GM19328 (cell line): ENCODE results near the gene UNC5A.
"Not testable (repeated sequence)": the region's sequence is repeated elsewhere in the genome, so short reads cannot be mapped to it uniquely, and the experiment has no call there.

ENCODE experiments used
- ATAC-seq: cut with Tn5 transposase; IDR thresholded peaks from one replicate; pipeline ENCODE4 v1.9.1; 2021; ENCODE audit warnings: mild to moderate bottlenecking, moderate library complexity; ENCODE audit not compliant: unreplicated experiment

Gene UNC5A

GRCh38 chr5:176861276-176861675, 50.9 kb downstream of the UNC5A start:
- no peak for ATAC-seq

- no peak for ATAC-seq
Observed at GRCh38 chr5:176862330-176862995, 52.1 kb downstream of the UNC5A start.

- no peak for ATAC-seq
Observed at GRCh38 chr5:176863041-176863764, 52.8 kb downstream of the UNC5A start.

- ATAC-seq, result no peak
Observed at GRCh38 chr5:176863765-176864098, 53.4 kb downstream of the UNC5A start.

GRCh38 chr5:176864755-176865154, 54.4 kb downstream of the UNC5A start:
- ATAC-seq, result no peak

GRCh38 chr5:176865964-176866363, 55.6 kb downstream of the UNC5A start:
- no peak for ATAC-seq

- ATAC-seq, result no peak
Observed at GRCh38 chr5:176866707-176867310, 56.5 kb downstream of the UNC5A start.

GRCh38 chr5:176868126-176868525, 57.8 kb downstream of the UNC5A start:
- ATAC-seq, result no peak

- no peak for ATAC-seq
Observed at GRCh38 chr5:176868731-176869130, 58.4 kb downstream of the UNC5A start.

- no peak for ATAC-seq
Observed at GRCh38 chr5:176869501-176870109, 59.2 kb downstream of the UNC5A start.

GRCh38 chr5:176870110-176870591, 59.8 kb downstream of the UNC5A start:
- ATAC-seq, result no peak

- not testable (repeated sequence) for ATAC-seq
Observed at GRCh38 chr5:176870644-176871043, 60.3 kb downstream of the UNC5A start.

- ATAC-seq, result not testable (repeated sequence)
Observed at GRCh38 chr5:176872586-176872985, 62.2 kb downstream of the UNC5A start.

- ATAC-seq, result not testable (repeated sequence)
Observed at GRCh38 chr5:176873011-176873410, 62.7 kb downstream of the UNC5A start.

GRCh38 chr5:176873541-176874172, 63.3 kb downstream of the UNC5A start:
- ATAC-seq, result no peak

GRCh38 chr5:176874198-176874780, 63.9 kb downstream of the UNC5A start:
- no peak for ATAC-seq

- ATAC-seq, result no peak
Observed at GRCh38 chr5:176875014-176875550, 64.7 kb downstream of the UNC5A start.

- no peak for ATAC-seq
Observed at GRCh38 chr5:176875783-176876505, 65.6 kb downstream of the UNC5A start.

- ATAC-seq, result no peak
Observed at GRCh38 chr5:176876506-176877431, 66.4 kb downstream of the UNC5A start.
